Mesenchymal stem cell (in vitro differentiated cells and primary cell): ENCODE results near the gene ANTXRL.

Source experiments
- DNase-seq: peaks from one replicate; pipeline ENCODE4 v3.0.0-alpha.2; 2013
- H2AFZ ChIP-seq: one replicate; pipeline ENCODE4 v1.6.1; 2013; ENCODE audit warnings: low read depth, mild to moderate bottlenecking, control low read depth, inconsistent platforms, low read length, moderate library complexity
- H2AK5ac ChIP-seq: 2 replicates; pipeline ENCODE4 v1.6.1; 2013; ENCODE audit warnings: low read length, moderate library complexity, mild to moderate bottlenecking, inconsistent platforms; ENCODE audit not compliant: severe bottlenecking
- H2BK120ac ChIP-seq: one replicate; pipeline ENCODE4 v1.6.1; 2013; ENCODE audit warnings: low read depth, mild to moderate bottlenecking, inconsistent platforms, low read length, moderate library complexity
- H2BK12ac ChIP-seq, 2 experiments: one replicate each; pipeline ENCODE4 v1.6.1; 2013; ENCODE audit warnings: inconsistent platforms in 2 of 2, low read length in 2 of 2, mild to moderate bottlenecking in 2 of 2, moderate library complexity in 2 of 2, control low read depth in 1 of 2
- H2BK15ac ChIP-seq: one replicate; pipeline ENCODE4 v1.6.1; 2013; ENCODE audit warnings: mild to moderate bottlenecking, low read depth, inconsistent platforms; ENCODE audit not compliant: poor library complexity, severe bottlenecking
- H2BK5ac ChIP-seq: 2 replicates; pipeline ENCODE4 v1.6.1; 2013; ENCODE audit warnings: low read depth, mild to moderate bottlenecking, low read length, control low read depth, inconsistent platforms; ENCODE audit not compliant: poor library complexity, severe bottlenecking
- H3K14ac ChIP-seq, 2 experiments: one replicate each; pipeline ENCODE4 v1.6.1; 2013; ENCODE audit warnings: inconsistent platforms in 2 of 2, low read length in 2 of 2, control low read depth in 1 of 2, mild to moderate bottlenecking in 1 of 2, moderate library complexity in 1 of 2
- H3K18ac ChIP-seq, 2 experiments: one replicate each; pipeline ENCODE4 v1.6.1; 2013; ENCODE audit warnings: inconsistent platforms in 2 of 2, low read length in 2 of 2, control low read depth in 1 of 2, low read depth in 1 of 2, mild to moderate bottlenecking in 1 of 2
- H3K23ac ChIP-seq, 2 experiments: one replicate each; pipeline ENCODE4 v1.6.1; 2013; ENCODE audit warnings: inconsistent platforms in 2 of 2, low read length in 2 of 2, mild to moderate bottlenecking in 2 of 2, moderate library complexity in 2 of 2, control low read depth in 1 of 2
- H3K27ac ChIP-seq: 2 replicates; pipeline ENCODE4 v1.5.1; 2013; ENCODE audit warnings: mild to moderate bottlenecking, moderate library complexity, low read length, control low read depth, inconsistent platforms; ENCODE audit not compliant: poor library complexity, severe bottlenecking
- H3K27me3 ChIP-seq, 2 experiments: 2 replicates each; pipeline versions ENCODE4 v1.6.1 to v1.7.0; 2013; ENCODE audit warnings: low read length in 2 of 2, mild to moderate bottlenecking in 2 of 2, moderate library complexity in 2 of 2, control low read depth in 1 of 2, inconsistent platforms in 1 of 2; ENCODE audit not compliant: control insufficient read depth in 1 of 2, insufficient read depth in 1 of 2
- H3K36me3 ChIP-seq, 2 experiments: 2 replicates each; pipeline versions ENCODE4 v1.6.1 to v1.7.0; 2013; ENCODE audit warnings: low read length in 2 of 2, control low read depth in 1 of 2, inconsistent platforms in 1 of 2, low read depth in 1 of 2, mild to moderate bottlenecking in 1 of 2; ENCODE audit not compliant: insufficient read depth in 2 of 2, control insufficient read depth in 1 of 2
- H3K4ac ChIP-seq, 2 experiments: one replicate each; pipeline ENCODE4 v1.6.1; 2013; ENCODE audit warnings: inconsistent platforms in 2 of 2, low read length in 2 of 2, mild to moderate bottlenecking in 2 of 2, moderate library complexity in 2 of 2, control low read depth in 1 of 2, low read depth in 1 of 2
- H3K4me1 ChIP-seq: 2 replicates; pipeline ENCODE4 v1.6.1; 2013; ENCODE audit warnings: low read depth, low read length, control low read depth; ENCODE audit not compliant: control insufficient read depth, insufficient read depth
- H3K4me2 ChIP-seq: 2 replicates; pipeline ENCODE4 v1.6.1; 2013; ENCODE audit warnings: low read length, mild to moderate bottlenecking, inconsistent platforms; ENCODE audit not compliant: poor library complexity, severe bottlenecking
- H3K4me3 ChIP-seq, 2 experiments: 2 replicates each; pipeline versions ENCODE4 v1.5.1 to v1.7.0; 2013; ENCODE audit warnings: low read length in 2 of 2, mild to moderate bottlenecking in 2 of 2, control low read depth in 1 of 2, low read depth in 1 of 2; ENCODE audit not compliant: insufficient read depth in 1 of 2
- H3K79me1 ChIP-seq: replicated peaks from 2 replicates; pipeline ENCODE4 v1.6.1; 2013; ENCODE audit warnings: mild to moderate bottlenecking, control low read depth, low read length, inconsistent platforms; ENCODE audit not compliant: poor library complexity, severe bottlenecking
- H3K9ac ChIP-seq: 2 replicates; pipeline ENCODE4 v1.7.0; 2013; ENCODE audit warnings: mild to moderate bottlenecking, low read length, moderate library complexity
- H3K9me3 ChIP-seq: 2 replicates; pipeline ENCODE4 v1.7.0; 2013; ENCODE audit warnings: mild to moderate bottlenecking, low read length; ENCODE audit not compliant: control insufficient read depth
- H4K8ac ChIP-seq: one replicate; pipeline ENCODE4 v1.6.1; 2013; ENCODE audit warnings: inconsistent platforms, mild to moderate bottlenecking, low read length, moderate library complexity
- H4K91ac ChIP-seq: one replicate; pipeline ENCODE4 v1.6.1; 2013; ENCODE audit warnings: mild to moderate bottlenecking, low read length, inconsistent platforms
- WGBS: methylation state at CpG from one replicate; pipeline ENCODE4 v1.1.7; 2013; ENCODE audit warnings: mixed read lengths; 5-methylcytosine and 5-hydroxymethylcytosine counted together

Gene ANTXRL

GRCh38 chr10:46283580-46284285 is 3.1 kb upstream of the ANTXRL start:
- no peak overlapping the region for H4K8ac ChIP-seq
- no peak overlapping the region for H2BK12ac ChIP-seq
- H3K4ac ChIP-seq: no peak overlapping the region
- H4K91ac ChIP-seq: no peak overlapping the region
- WGBS: 30% methylated on average over 6 of the region's 6 CpGs
- H3K9ac ChIP-seq: no peak overlapping the region
- H3K4me1 ChIP-seq: peaks cover 15% of the 10 kb centered on the region
- H3K23ac ChIP-seq: no peak overlapping the region
- H3K18ac ChIP-seq: no peak overlapping the region
- peak overlapping the region; percentile 98 for H3K4me2 ChIP-seq
- peaks cover 27 to 64% of the 10 kb centered on the region in 2 experiments for H3K27me3 ChIP-seq
- H2BK15ac ChIP-seq: no peak overlapping the region
- no peak overlapping the region for H2AK5ac ChIP-seq
- H2AFZ ChIP-seq: no peak overlapping the region
- H3K79me1 ChIP-seq: no peaks in the 10 kb centered on the region
- no peak overlapping the region for H3K27ac ChIP-seq
- H3K14ac ChIP-seq: no peak overlapping the region
- H2BK120ac ChIP-seq: no peak overlapping the region
- no peaks in the 10 kb centered on the region for H3K9me3 ChIP-seq
- H3K4me3 ChIP-seq: peak overlapping the region in 1 of 2 experiments; percentile 78
- no peak overlapping the region for H2BK5ac ChIP-seq
- DNase-seq: no peak
- no peaks in the 10 kb centered on the region for H3K36me3 ChIP-seq

GRCh38 chr10:46284286-46285229 is 2.2 kb upstream of the ANTXRL start:
- peak overlapping the region; percentile 84 for H4K8ac ChIP-seq
- H3K23ac ChIP-seq: peak overlapping the region in 1 of 2 experiments; percentile 60
- H2AFZ ChIP-seq: peak overlapping the region; percentile 87
- H3K79me1 ChIP-seq: no peaks in the 10 kb centered on the region
- H3K27ac ChIP-seq: no peak overlapping the region
- peak overlapping the region; percentile 78 for H3K9ac ChIP-seq
- peak overlapping the region; percentile 73 to 78 for H3K4me3 ChIP-seq
- peaks cover 15% of the 10 kb centered on the region for H3K4me1 ChIP-seq
- H3K18ac ChIP-seq: peak overlapping the region; percentile 47 to 93
- no peak overlapping the region for H2AK5ac ChIP-seq
- H4K91ac ChIP-seq: peak overlapping the region; percentile 47
- H3K27me3 ChIP-seq: peaks cover 36 to 69% of the 10 kb centered on the region in 2 experiments
- H2BK120ac ChIP-seq: no peak overlapping the region
- peak overlapping the region in 1 of 2 experiments; percentile 40 for H2BK12ac ChIP-seq
- H3K9me3 ChIP-seq: no peaks in the 10 kb centered on the region
- WGBS: under 1% methylated on average over 73 of the region's 82 CpGs
- H3K4me2 ChIP-seq: peak overlapping the region; percentile 98
- H2BK5ac ChIP-seq: no peak overlapping the region
- H2BK15ac ChIP-seq: peak overlapping the region; percentile 54
- H3K36me3 ChIP-seq: no peaks in the 10 kb centered on the region
- peak overlapping the region in 1 of 2 experiments; percentile 93 for H3K14ac ChIP-seq
- H3K4ac ChIP-seq: peak overlapping the region; percentile 3 to 74
- DNase-seq: peak; percentile 68

GRCh38 chr10:46285300-46285699 is 1.5 kb upstream of the ANTXRL start:
- H3K4ac ChIP-seq: no peak overlapping the region
- no peak overlapping the region for H3K18ac ChIP-seq
- no peak overlapping the region for H2BK15ac ChIP-seq
- H2AFZ ChIP-seq: no peak overlapping the region
- no peak overlapping the region for H4K91ac ChIP-seq
- H2AK5ac ChIP-seq: no peak overlapping the region
- no peak for DNase-seq
- H3K14ac ChIP-seq: no peak overlapping the region
- no peak overlapping the region for H3K23ac ChIP-seq
- no peak overlapping the region for H2BK12ac ChIP-seq
- H3K79me1 ChIP-seq: no peaks in the 10 kb centered on the region
- H3K27me3 ChIP-seq: peaks cover 36 to 69% of the 10 kb centered on the region in 2 experiments
- H3K9me3 ChIP-seq: no peaks in the 10 kb centered on the region
- no peak overlapping the region for H2BK5ac ChIP-seq
- H3K4me1 ChIP-seq: peaks cover 15% of the 10 kb centered on the region
- WGBS: 84% methylated on average over 3 of the region's 3 CpGs
- H3K4me2 ChIP-seq: no peak overlapping the region
- peak overlapping the region in 1 of 2 experiments; percentile 78 for H3K4me3 ChIP-seq
- peak overlapping the region; percentile 78 for H3K9ac ChIP-seq
- H4K8ac ChIP-seq: no peak overlapping the region
- H2BK120ac ChIP-seq: no peak overlapping the region
- H3K27ac ChIP-seq: no peak overlapping the region
- no peaks in the 10 kb centered on the region for H3K36me3 ChIP-seq
